ENCODE measurements around the gene CCDC201.
"Not testable (repeated sequence)": the region's sequence is repeated elsewhere in the genome, so short reads cannot be mapped to it uniquely, and the experiment has no call there.

CCDC201 gene

DNA sequence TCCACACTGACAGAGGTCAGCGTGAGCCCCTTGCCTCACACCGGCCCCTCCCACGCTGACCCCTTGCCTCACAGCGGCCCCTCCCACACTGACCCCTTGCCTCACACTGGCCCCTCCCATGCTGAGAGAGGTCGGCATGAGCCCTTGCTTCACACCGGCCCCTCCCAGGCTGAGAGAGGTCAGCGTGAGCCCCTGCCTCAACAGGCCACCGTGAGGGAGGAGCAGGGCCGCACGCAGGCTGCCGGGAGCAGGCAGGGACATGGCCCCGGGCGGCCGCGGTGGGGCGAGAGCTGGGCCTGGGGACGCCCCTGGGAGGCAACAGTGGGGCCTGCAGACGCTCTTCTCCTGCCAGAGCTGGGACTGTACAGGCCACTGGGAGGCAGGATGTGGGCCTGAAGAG lies 59.1 kb downstream of the CCDC201 start:
- not testable (repeated sequence) for DNase-seq

DNA sequence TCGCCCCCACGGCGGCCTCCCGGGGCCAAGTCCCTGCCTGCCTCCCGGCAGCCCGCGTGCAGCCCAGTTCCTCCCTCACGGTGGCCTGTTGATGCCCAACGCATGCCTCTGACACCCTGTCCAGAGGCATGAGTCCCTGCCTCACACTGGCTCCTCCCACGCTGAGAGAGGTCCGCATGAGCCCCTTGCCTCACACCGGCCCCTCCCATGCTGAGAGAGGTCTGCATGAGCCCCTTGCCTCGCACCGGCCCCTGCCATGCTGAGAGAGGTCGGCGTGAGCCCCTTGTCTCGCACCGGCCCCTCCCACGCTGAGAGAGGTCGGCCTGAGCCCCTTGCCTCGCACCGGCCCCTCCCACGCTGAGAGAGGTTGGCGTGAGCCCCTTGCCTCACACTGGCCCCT lies 59.9 kb downstream of the CCDC201 start:
- DNase-seq, result no peak

DNA sequence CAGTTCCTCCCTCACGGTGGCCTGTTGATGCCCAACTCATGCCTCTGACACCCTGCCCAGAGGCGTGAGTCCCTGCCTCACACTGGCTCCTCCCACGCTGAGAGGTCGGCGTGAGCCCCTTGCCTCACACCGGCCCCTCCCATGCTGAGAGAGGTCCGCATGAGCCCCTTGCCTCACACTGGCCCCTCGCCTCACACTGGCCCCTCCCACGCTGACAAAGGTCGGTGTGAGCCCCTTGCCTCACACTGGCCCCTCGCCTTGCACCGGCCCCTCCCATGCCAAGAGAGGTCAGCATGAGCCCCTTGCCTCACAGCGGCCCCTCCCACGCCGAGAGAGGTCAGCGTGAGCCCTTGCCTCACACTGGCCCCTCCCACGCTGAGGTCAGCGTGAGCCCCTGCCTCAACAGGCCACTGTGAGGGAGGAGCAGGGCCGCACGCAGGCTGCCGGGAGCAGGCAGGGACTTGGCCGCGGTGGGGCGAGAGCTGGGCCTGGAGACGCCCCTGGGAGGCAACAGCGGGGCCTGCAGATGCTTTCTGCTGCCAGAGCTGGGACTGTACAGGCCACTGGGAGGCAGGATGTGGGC lies 61.1 kb downstream of the CCDC201 start:
- not testable (repeated sequence) for DNase-seq

- not testable (repeated sequence) for DNase-seq
Measured at GRCh38 chr7:45810451-45811005, 62.4 kb downstream of the CCDC201 start.

All from activated gamma-delta T cell treated with Interleukin-2 at 50 U/mL for 16 hours (primary cell).